ENCODE results near the gene LHFPL6. TPM values are rescaled to one million over a fixed set of nuclear protein-coding genes. Genes with fewer than 3 reads are reported as not detected.

The LHFPL6 gene
- total RNA-seq, 1 experiment from 2014 or later: 8.9 TPM

DNA sequence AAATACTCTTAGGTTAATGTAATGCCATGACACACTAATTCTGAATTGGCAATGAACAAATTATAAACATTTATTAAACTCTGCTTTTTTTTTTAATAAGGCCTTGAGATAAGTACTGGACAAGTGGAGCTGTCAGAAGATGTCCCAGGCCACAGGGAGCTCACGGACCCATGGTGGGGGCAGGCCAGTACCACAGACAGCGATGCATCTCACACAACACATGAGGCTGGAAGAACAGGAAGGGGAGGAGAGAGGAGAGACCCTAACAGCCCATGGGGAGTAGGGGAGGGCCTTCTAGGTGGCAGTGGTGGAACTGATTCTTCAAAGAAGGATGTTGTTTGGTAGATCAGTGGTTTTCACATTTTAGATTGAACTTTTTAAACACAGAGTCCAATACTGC lies 128.4 kb downstream of the LHFPL6 start:
- H3K27me3 Mint-ChIP-seq (ENCODE audit: insufficient read depth, unreplicated experiment): no peaks in the 10 kb centered on the region
- no peak for DNase-seq (ENCODE audit: unreplicated experiment)
- no TSS peak for BruUV-seq (replicated peaks)
- H3K4me3 Mint-ChIP-seq (ENCODE audit: unreplicated experiment): no peak overlapping the region
- H3K4me1 Mint-ChIP-seq (ENCODE audit: insufficient read depth, unreplicated experiment): no peaks in the 10 kb centered on the region
- ChIA-PET POLR2A (interaction anchor here (0.6 to 0.7 kb wide), 2 partner anchors 23 to 81 kb away, joined by 3 to 6 read pairs; no protein-coding TSS in a partner anchor), CTCF (no interaction called here)
- intact Hi-C loops (cut with micrococcal nuclease): no loop called here
- H3K27ac Mint-ChIP-seq (ENCODE audit: low read depth, unreplicated experiment): no peak overlapping the region
- TF ChIP-seq, protein P1, sequence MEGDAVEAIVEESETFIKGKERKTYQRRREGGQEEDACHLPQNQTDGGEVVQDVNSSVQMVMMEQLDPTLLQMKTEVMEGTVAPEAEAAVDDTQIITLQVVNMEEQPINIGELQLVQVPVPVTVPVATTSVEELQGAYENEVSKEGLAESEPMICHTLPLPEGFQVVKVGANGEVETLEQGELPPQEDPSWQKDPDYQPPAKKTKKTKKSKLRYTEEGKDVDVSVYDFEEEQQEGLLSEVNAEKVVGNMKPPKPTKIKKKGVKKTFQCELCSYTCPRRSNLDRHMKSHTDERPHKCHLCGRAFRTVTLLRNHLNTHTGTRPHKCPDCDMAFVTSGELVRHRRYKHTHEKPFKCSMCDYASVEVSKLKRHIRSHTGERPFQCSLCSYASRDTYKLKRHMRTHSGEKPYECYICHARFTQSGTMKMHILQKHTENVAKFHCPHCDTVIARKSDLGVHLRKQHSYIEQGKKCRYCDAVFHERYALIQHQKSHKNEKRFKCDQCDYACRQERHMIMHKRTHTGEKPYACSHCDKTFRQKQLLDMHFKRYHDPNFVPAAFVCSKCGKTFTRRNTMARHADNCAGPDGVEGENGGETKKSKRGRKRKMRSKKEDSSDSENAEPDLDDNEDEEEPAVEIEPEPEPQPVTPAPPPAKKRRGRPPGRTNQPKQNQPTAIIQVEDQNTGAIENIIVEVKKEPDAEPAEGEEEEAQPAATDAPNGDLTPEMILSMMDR (IDR thresholded peaks at IDR 0.05; ENCODE audit: unreplicated experiment): no peak
- H3K36me3 Mint-ChIP-seq (ENCODE audit: insufficient read depth, unreplicated experiment): no peaks in the 10 kb centered on the region
- H3K9me3 Mint-ChIP-seq (ENCODE audit: unreplicated experiment): no peaks in the 10 kb centered on the region

DNA sequence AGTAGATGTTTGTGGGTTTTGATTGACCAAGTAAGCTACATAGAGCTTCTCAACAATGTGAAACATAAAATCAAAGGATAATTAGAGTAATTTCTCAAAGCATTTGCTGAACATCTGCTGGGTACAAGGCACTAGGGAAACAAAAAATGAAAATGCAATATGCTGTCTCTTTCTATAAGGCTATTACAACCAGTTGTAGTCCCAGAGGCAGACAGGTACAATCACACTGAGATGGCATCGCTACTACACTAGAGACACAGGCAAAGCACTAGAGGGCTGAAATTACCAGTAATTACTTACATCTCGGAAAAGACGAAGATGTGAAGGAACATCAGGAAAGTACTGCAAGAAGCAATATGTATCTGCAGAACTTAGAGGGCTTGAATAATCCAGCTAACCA lies 133.3 kb downstream of the LHFPL6 start:
- BruUV-seq (replicated peaks): no TSS peak
- POLR2A ChIA-PET: interaction anchor here (0.6 kb wide), 1 partner anchor 62 kb away, joined by 3 read pairs; no protein-coding TSS in a partner anchor
- intact Hi-C loops (cut with micrococcal nuclease): no loop called here
- Mint-ChIP-seq H3K27me3 (ENCODE audit: insufficient read depth, unreplicated experiment) (no peaks in the 10 kb centered on the region), H3K27ac (ENCODE audit: low read depth, unreplicated experiment) (no peak overlapping the region), H3K4me3 (ENCODE audit: unreplicated experiment) (no peak overlapping the region), H3K9me3 (ENCODE audit: unreplicated experiment) (no peaks in the 10 kb centered on the region), H3K36me3 (ENCODE audit: insufficient read depth, unreplicated experiment) (no peaks in the 10 kb centered on the region), H3K4me1 (ENCODE audit: insufficient read depth, unreplicated experiment) (no peaks in the 10 kb centered on the region)
- TF ChIP-seq, protein P1 (IDR thresholded peaks at IDR 0.05; ENCODE audit: unreplicated experiment): no peak
- DNase-seq (ENCODE audit: unreplicated experiment): no peak
- CTCF ChIA-PET: interaction anchor here (1.0 kb wide), 1 partner anchor 32 kb away, joined by 4 read pairs; no protein-coding TSS in a partner anchor

DNA sequence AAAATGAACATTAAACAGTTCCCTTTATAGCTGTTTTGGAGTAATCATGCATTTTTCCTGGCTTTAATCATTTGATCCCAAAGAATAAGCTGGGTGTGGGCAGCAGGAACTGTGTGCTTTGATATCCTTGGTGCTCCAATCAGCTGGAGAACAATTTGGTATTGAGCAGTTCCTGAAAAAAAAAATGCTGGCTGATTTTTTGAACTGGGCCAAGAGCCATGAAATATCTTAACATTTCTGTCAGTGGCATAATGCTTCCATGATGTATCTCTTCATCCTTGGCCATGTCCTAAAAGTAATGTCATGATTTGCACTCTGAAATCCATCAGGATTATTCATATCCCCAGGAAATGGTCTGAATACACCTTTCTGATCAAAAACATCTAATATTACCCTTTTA lies 134.7 kb downstream of the LHFPL6 start:
- Mint-ChIP-seq H3K27ac (ENCODE audit: low read depth, unreplicated experiment) (no peak overlapping the region), H3K9me3 (ENCODE audit: unreplicated experiment) (no peaks in the 10 kb centered on the region), H3K27me3 (ENCODE audit: insufficient read depth, unreplicated experiment) (no peaks in the 10 kb centered on the region), H3K36me3 (ENCODE audit: insufficient read depth, unreplicated experiment) (no peaks in the 10 kb centered on the region), H3K4me3 (ENCODE audit: unreplicated experiment) (no peak overlapping the region), H3K4me1 (ENCODE audit: insufficient read depth, unreplicated experiment) (no peaks in the 10 kb centered on the region)
- no TSS peak for BruUV-seq (replicated peaks)
- no peak for DNase-seq (ENCODE audit: unreplicated experiment)
- ChIA-PET CTCF (no interaction called here), POLR2A (no interaction called here)
- TF ChIP-seq, protein P1 (IDR thresholded peaks at IDR 0.05; ENCODE audit: unreplicated experiment): no peak
- intact Hi-C loops (cut with micrococcal nuclease): no loop called here

DNA sequence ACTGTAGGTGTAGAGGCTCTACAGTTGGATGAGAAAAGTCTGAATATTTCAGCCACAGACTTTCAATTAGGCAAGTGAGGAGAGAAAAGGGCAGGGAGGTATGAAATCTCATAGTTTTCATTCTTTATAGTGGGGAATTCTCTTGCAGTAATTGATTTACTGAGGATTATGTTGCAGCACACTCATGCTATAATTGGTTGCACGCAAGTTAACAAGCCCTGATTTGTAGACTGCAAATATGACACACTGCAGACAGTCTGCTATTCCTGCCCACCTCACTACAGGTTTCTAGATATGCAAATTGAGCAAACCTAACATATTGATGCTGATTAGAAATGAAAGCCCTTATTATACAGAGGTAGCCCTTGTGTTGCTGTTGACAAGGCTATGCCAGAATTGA lies 139.4 kb downstream of the LHFPL6 start:
- no TSS peak for BruUV-seq (replicated peaks)
- intact Hi-C loops (cut with micrococcal nuclease): no loop called here
- no peak overlapping the region for H3K27ac Mint-ChIP-seq (ENCODE audit: low read depth, unreplicated experiment)
- H3K4me3 Mint-ChIP-seq (ENCODE audit: unreplicated experiment): no peak overlapping the region
- TF ChIP-seq, protein P1 (IDR thresholded peaks at IDR 0.05; ENCODE audit: unreplicated experiment): no peak
- ChIA-PET POLR2A (no interaction called here), CTCF (interaction anchor here (0.6 kb wide), 1 partner anchor 243 kb away, joined by 3 read pairs; no protein-coding TSS in a partner anchor)
- no peak for DNase-seq (ENCODE audit: unreplicated experiment)
- no peaks in the 10 kb centered on the region for H3K4me1 Mint-ChIP-seq (ENCODE audit: insufficient read depth, unreplicated experiment)
- H3K27me3 Mint-ChIP-seq (ENCODE audit: insufficient read depth, unreplicated experiment): no peaks in the 10 kb centered on the region
- H3K9me3 Mint-ChIP-seq (ENCODE audit: unreplicated experiment): no peaks in the 10 kb centered on the region
- H3K36me3 Mint-ChIP-seq (ENCODE audit: insufficient read depth, unreplicated experiment): no peaks in the 10 kb centered on the region

All from MCF 10A (cell line).